ENCODE results near the gene BASP1.
"Not testable (repeated sequence)": the region's sequence is repeated elsewhere in the genome, so short reads cannot be mapped to it uniquely, and the experiment has no call there.

BASP1 gene

DNA sequence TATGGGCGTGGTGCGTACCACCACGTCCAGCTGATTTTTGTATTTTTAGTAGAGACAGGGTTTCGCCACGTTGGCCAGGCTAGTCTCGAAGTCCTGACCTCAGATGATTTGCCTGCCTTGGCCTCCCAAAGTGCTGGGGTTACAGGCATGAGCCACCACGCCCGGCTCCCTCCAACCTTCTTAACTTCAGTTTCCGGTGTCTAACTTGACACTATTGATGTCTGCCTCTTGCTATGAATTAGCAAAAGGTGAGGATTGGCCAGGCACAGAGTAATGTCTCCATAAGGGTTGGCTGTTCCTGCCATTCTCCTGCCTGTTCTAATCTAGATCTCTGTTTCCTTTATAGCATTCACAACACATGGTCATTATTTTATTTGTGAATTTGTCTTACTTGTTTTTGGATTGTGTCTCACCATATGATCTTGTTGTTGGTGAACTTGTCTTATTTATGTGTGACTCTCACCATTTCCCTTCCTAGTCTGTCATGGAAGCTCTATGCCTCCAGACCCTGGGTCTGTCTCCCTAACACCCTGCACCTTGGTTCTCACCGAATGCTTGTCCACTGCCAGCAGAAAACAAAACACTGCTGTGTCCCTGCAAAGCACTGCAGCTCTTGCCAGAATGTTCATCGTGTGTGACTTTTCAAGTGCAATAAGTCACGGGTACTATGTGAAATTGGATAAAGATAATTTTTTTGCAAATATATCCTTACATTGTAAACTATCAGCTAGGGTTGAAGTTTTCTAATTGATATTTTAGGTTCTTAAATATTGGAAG is 26.0 kb downstream of the BASP1 start:
- no peak for DNase-seq (ENCODE audit: low read depth in 2 of 2)
- no peak overlapping the region for H3K4me3 ChIP-seq (replicated peaks in 1 of 2; ENCODE audit: low read depth in 2 of 2, low read length in 2 of 2)
- TF ChIP-seq, protein P1, sequence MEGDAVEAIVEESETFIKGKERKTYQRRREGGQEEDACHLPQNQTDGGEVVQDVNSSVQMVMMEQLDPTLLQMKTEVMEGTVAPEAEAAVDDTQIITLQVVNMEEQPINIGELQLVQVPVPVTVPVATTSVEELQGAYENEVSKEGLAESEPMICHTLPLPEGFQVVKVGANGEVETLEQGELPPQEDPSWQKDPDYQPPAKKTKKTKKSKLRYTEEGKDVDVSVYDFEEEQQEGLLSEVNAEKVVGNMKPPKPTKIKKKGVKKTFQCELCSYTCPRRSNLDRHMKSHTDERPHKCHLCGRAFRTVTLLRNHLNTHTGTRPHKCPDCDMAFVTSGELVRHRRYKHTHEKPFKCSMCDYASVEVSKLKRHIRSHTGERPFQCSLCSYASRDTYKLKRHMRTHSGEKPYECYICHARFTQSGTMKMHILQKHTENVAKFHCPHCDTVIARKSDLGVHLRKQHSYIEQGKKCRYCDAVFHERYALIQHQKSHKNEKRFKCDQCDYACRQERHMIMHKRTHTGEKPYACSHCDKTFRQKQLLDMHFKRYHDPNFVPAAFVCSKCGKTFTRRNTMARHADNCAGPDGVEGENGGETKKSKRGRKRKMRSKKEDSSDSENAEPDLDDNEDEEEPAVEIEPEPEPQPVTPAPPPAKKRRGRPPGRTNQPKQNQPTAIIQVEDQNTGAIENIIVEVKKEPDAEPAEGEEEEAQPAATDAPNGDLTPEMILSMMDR (IDR thresholded peaks at IDR 0.05; ENCODE audit: low read depth, low read length) = no peak

DNA sequence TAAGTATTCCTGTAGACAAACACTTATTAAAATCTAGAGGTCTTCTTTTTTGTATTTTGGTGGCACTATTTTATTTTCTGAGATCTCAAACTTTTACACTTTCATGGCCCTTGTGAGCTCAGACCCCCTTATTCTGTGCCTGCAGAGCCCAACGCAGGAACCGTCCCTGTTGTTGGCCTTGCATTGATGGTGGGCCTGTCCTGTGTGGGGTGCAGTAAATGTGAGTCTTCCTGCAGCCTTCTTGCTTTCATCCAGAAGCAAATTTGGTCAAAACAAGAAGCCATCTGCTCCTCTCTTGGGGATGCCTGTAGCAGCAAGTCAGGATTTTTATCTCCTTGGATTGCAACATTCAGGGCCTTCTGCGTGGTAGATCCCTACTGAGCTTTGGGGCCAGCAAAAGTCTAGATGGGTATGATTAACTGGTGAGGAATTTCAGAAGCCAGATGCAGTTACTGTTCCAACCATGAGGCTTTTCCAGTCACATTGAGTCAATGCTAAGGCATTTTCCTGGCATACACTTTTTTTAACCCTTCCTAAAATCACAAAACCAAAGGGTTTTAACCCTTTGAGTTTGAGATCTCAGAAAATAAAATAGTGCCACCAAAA is 31.7 kb downstream of the BASP1 start:
- TF ChIP-seq, protein P1 (IDR thresholded peaks at IDR 0.05; ENCODE audit: low read depth, low read length) = peak; percentile 34
- peak; percentile 95 to 99 for DNase-seq (ENCODE audit: low read depth in 2 of 2)
- H3K4me3 ChIP-seq (replicated peaks in 1 of 2; ENCODE audit: low read depth in 2 of 2, low read length in 2 of 2) = no peak overlapping the region

DNA sequence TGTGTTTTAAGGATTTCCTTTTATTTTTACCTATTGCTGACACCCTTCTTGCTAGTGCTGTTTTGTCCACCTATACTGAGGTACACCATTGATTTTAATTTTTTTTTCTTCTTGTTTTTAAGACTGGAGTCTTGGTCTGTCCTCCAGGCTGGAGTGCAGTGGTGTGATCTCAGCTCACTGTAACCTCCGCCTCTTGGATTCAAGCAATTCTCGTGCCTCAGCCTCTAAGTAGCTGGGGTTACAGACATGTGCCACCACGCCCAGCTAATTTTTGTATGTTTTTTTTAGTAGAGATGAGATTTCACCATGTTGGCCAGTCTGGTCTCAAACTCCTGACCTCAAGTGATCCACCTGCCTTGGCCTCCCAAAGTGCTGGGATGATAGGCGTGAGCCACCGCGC is 32.4 kb downstream of the BASP1 start:
- peak in 1 of 2 donors; percentile 55 for DNase-seq (ENCODE audit: low read depth in 2 of 2)

DNA sequence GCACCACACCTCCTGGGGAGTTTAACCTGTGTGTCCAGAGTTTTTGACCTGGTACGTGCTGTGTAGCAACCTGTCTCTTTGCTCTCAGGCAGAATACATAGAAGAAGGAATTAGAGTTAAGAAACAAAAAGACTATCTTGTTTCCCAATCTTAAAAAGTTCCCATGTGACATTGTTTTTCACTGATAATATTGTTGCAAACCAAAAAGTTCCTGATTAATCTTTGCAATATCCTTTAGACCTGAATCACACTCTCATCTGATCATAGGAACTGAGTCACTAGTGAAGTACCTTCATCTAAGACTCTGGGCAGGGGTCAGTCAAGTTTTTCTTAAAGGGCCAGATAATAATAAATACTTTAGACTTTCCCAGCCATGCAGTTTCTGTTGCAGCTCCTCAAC is 35.1 kb downstream of the BASP1 start:
- no peak overlapping the region for H3K4me3 ChIP-seq (replicated peaks in 1 of 2; ENCODE audit: low read depth in 2 of 2, low read length in 2 of 2)
- peak in 1 of 2 donors; percentile 33 for DNase-seq (ENCODE audit: low read depth in 2 of 2)
- TF ChIP-seq, protein P1 (IDR thresholded peaks at IDR 0.05; ENCODE audit: low read depth, low read length) = no peak

More for the DNA sequence above, 32.4 kb downstream of the BASP1 start:
- not testable (repeated sequence) for H3K4me3 ChIP-seq (replicated peaks in 1 of 2; ENCODE audit: low read depth in 2 of 2, low read length in 2 of 2)

DNA sequence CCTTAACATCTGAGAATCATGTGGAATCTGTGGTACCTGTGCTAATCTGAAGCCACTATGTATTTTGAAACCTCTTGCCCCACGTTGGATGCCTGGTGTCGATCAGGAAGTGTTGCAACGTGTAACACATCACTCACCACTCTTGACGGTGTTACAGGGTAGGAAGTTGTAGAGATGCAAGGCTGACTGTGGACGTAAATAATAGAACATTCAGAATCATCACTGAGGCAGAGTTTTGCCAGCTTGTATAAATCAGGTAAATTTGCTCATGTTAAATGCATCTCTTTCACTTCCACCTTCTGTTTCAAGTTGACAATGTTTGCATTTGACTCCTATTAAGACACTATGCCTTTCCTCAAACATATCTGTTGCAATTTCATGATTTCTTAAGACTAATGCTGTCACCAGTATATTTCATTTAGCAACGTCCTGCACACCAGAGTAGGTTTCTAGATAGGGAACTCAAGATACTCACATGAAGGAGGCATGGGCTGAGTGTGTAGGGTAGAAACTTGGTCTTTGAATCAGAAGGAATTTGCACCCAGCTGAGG is 38.1 kb downstream of the BASP1 start:
- peak; percentile 45 to 65 for DNase-seq (ENCODE audit: low read depth in 2 of 2)
- TF ChIP-seq, protein P1 (IDR thresholded peaks at IDR 0.05; ENCODE audit: low read depth, low read length) = no peak
- H3K4me3 ChIP-seq (replicated peaks in 1 of 2; ENCODE audit: low read depth in 2 of 2, low read length in 2 of 2) = no peak overlapping the region

DNA sequence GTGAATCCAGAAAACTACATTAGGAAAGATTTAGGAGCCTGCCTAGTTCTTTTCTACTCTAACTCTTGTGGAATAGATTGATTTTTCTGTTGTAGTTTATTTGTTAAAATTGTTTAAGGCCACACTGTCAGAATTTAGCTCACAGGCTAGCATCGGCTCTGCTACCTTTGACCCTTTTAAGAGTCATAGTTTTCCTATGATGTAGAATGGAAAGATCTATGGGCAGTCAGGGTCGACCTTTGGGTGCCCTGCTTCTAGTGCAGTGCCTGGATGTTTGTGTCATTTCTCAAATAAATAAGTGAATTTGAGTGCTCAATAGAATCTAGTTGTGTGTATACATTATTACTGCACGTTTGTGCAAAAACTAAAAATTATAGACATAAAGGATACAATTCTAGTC is 38.7 kb downstream of the BASP1 start:
- no peak overlapping the region for H3K4me3 ChIP-seq (replicated peaks in 1 of 2; ENCODE audit: low read depth in 2 of 2, low read length in 2 of 2)
- TF ChIP-seq, protein P1 (IDR thresholded peaks at IDR 0.05; ENCODE audit: low read depth, low read length) = no peak
- DNase-seq (ENCODE audit: low read depth in 2 of 2) = no peak

DNA sequence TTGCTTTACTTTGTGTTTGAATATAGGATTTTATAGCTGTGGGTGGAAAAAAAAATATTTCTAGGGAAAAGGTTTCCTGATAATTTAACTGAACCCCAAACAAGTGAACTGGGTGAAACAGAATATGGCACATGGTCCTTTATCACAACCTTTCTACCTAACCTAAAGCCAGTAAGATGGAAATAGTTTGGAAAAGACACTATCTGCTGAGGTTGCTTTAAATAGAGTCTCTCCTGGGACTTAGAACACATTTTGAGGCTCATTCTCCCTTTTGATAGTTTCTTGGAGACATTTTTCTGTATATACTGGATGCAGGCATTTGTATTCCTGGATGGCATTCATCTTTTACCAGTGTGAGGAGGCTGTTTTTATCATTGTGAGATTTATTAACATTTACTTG is 39.4 kb downstream of the BASP1 start:
- DNase-seq (ENCODE audit: low read depth in 2 of 2) = no peak
- TF ChIP-seq, protein P1 (IDR thresholded peaks at IDR 0.05; ENCODE audit: low read depth, low read length) = no peak

More for the DNA sequence above, 39.4 kb downstream of the BASP1 start:
- no peak overlapping the region for H3K4me3 ChIP-seq (replicated peaks in 1 of 2; ENCODE audit: low read depth in 2 of 2, low read length in 2 of 2)

Measured in cardiac fibroblast (primary cell).